ENCODE data around the gene RRP1B. TPM values are rescaled to one million over a fixed set of nuclear protein-coding genes. Genes with fewer than 3 reads are reported as not detected.
A peak's percentile ranks its signal among the peaks of the same experiment; 100 is the strongest.

Gene RRP1B
- total and polyA plus RNA-seq, 2 of the 13 experiments (the other 11 are each of a cell fraction or from before 2014, with no cell fraction given): 16.3 to 46.2 TPM

- TF ChIP-seq NFIB (CRISPR knock-in tag; IDR thresholded peaks at IDR 0.05; ENCODE audit: borderline replicate concordance) (no peak), NR2F2 (IDR thresholded peaks at IDR 0.05; ENCODE audit: borderline replicate concordance, low read depth) (no peak), ZBTB42 (CRISPR knock-in tag; IDR thresholded peaks at IDR 0.05) (no peak), MTA1 (CRISPR knock-in tag; IDR thresholded peaks at IDR 0.05; ENCODE audit: borderline replicate concordance) (no peak), ZNF816 (CRISPR knock-in tag; IDR thresholded peaks at IDR 0.05; ENCODE audit: borderline replicate concordance) (no peak), HMGXB4 (CRISPR knock-in tag; IDR thresholded peaks at IDR 0.05; ENCODE audit: borderline replicate concordance in 1 of 2, low read depth in 1 of 2) (peak; percentile 56 to 82; a peak in 2 of 4 replicates), ZNF776 (CRISPR knock-in tag; IDR thresholded peaks at IDR 0.05) (no peak), ATRX (CRISPR knock-in tag; IDR thresholded peaks at IDR 0.05; ENCODE audit: borderline replicate concordance) (no peak), FOSL1 (CRISPR knock-in tag; IDR thresholded peaks at IDR 0.05; ENCODE audit: borderline replicate concordance) (no peak), RXRB (CRISPR knock-in tag; IDR thresholded peaks at IDR 0.05; ENCODE audit: borderline replicate concordance) (0 out of 2 replicates have a peak, but pooled peaks have one; percentile 24), ZNF704 (CRISPR knock-in tag; IDR thresholded peaks at IDR 0.05; ENCODE audit: borderline replicate concordance) (no peak), STAG1 (CRISPR knock-in tag; IDR thresholded peaks at IDR 0.05) (peak; percentile 100), MED1 (CRISPR knock-in tag; IDR thresholded peaks at IDR 0.05) (peak; percentile 75), TRAFD1 (CRISPR knock-in tag; IDR thresholded peaks at IDR 0.05; ENCODE audit: borderline replicate concordance) (no peak), CREM (IDR thresholded peaks at IDR 0.05) (no peak), CREM (CRISPR knock-in tag; IDR thresholded peaks at IDR 0.05) (no peak), IRF9 (CRISPR knock-in tag; IDR thresholded peaks at IDR 0.05; ENCODE audit: borderline replicate concordance) (no peak), FOXA1 (IDR thresholded peaks at IDR 0.05) (no peak), FOXA1 (CRISPR knock-in tag; IDR thresholded peaks at IDR 0.05) (0 out of 2 replicates have a peak, but pooled peaks have one; percentile 19), ATM (IDR thresholded peaks at IDR 0.05; ENCODE audit: borderline replicate concordance) (no peak), ZBTB3 (CRISPR knock-in tag; IDR thresholded peaks at IDR 0.05; ENCODE audit: borderline replicate concordance, low read depth) (no peak), ZNF333 (CRISPR knock-in tag; IDR thresholded peaks at IDR 0.05; ENCODE audit: borderline replicate concordance) (no peak), ZSCAN12 (CRISPR knock-in tag; IDR thresholded peaks at IDR 0.05) (no peak), RBFOX2 (IDR thresholded peaks at IDR 0.05; ENCODE audit: low read depth, low read length) (no peak), ZNF510 (CRISPR knock-in tag; IDR thresholded peaks at IDR 0.05; ENCODE audit: low read depth) (no peak), ERF (CRISPR knock-in tag; IDR thresholded peaks at IDR 0.05) (peak; percentile 82)
Observed at GRCh38 chr21:43646550-43647260, 12.7 kb upstream of the RRP1B start (continued).
